Neutrophil (primary cell): ENCODE data around the gene CACNA1C.

Experiments
- H3K27ac ChIP-seq: fragments of 200-600 bp; sonication (generic); 2 replicates; pipeline ENCODE4 v1.5.1; 2016; ENCODE audit warnings: mild to moderate bottlenecking, moderate library complexity
- H3K27me3 ChIP-seq: fragments of 200-600 bp; sonication (generic); 2 replicates; pipeline ENCODE4 v1.6.0; 2016; ENCODE audit warnings: mild to moderate bottlenecking
- H3K36me3 ChIP-seq: fragments of 200-600 bp; sonication (generic); 2 replicates; pipeline ENCODE4 v1.5.1; 2017
- H3K4me1 ChIP-seq, 2 experiments: fragments of 200-600 bp in 1 of 2; sonication (generic) in 1 of 2; 1 replicate in 1 of 2; 2 replicates in 1 of 2; pipeline versions ENCODE4 v1.5.1 to v1.6.1; 2013 to 2016; ENCODE audit warnings: low read depth in 1 of 2, low read length in 1 of 2, mild to moderate bottlenecking in 1 of 2, moderate library complexity in 1 of 2; ENCODE audit not compliant: control insufficient read depth in 1 of 2, insufficient read depth in 1 of 2
- H3K4me3 ChIP-seq, 2 experiments: fragments of 200-600 bp in 1 of 2; sonication (generic) in 1 of 2; 1 replicate in 1 of 2; 2 replicates in 1 of 2; pipeline ENCODE4 v1.5.1; 2013 to 2016; ENCODE audit warnings: low read depth in 1 of 2, low read length in 1 of 2, mild to moderate bottlenecking in 1 of 2, moderate library complexity in 1 of 2
- H3K9me3 ChIP-seq: fragments of 200-600 bp; sonication (generic); 2 replicates; pipeline ENCODE4 v1.5.1; 2016
- TF ChIP-seq, protein P1 (sequence below): fragments of 200-600 bp; sonication (generic); IDR thresholded peaks from 2 replicates; pipeline ENCODE4 v1.5.1; 2016; ENCODE audit warnings: antibody characterized with exemption

The CACNA1C gene

DNA sequence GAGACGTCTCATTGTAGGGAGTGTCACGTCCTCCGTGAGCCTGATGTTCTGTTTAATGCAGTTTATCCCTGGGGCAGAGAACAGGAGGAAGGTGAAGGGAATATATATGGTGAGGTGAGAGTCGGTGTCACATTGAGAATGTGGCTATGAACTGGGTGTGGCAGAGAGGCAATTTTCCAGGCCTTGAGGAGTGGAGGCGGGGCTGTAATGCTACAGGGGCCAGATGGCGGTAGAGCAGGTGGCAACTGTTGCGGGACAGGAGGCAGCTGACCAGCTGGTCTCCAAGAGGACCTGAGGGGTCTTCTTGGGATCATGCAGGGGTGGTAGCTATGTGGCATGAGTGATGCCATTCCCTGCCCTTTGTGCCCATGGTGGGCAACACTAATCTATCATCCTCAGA is 59.6 kb downstream of the CACNA1C start:
- TF ChIP-seq, protein P1, sequence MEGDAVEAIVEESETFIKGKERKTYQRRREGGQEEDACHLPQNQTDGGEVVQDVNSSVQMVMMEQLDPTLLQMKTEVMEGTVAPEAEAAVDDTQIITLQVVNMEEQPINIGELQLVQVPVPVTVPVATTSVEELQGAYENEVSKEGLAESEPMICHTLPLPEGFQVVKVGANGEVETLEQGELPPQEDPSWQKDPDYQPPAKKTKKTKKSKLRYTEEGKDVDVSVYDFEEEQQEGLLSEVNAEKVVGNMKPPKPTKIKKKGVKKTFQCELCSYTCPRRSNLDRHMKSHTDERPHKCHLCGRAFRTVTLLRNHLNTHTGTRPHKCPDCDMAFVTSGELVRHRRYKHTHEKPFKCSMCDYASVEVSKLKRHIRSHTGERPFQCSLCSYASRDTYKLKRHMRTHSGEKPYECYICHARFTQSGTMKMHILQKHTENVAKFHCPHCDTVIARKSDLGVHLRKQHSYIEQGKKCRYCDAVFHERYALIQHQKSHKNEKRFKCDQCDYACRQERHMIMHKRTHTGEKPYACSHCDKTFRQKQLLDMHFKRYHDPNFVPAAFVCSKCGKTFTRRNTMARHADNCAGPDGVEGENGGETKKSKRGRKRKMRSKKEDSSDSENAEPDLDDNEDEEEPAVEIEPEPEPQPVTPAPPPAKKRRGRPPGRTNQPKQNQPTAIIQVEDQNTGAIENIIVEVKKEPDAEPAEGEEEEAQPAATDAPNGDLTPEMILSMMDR, result no peak
- no peak overlapping the region for H3K27ac ChIP-seq
- H3K4me1 ChIP-seq, result no peaks in the 10 kb centered on the region
- no peak overlapping the region for H3K4me3 ChIP-seq
- H3K36me3 ChIP-seq, result no peaks in the 10 kb centered on the region
- H3K9me3 ChIP-seq, result no peaks in the 10 kb centered on the region
- no peaks in the 10 kb centered on the region for H3K27me3 ChIP-seq

DNA sequence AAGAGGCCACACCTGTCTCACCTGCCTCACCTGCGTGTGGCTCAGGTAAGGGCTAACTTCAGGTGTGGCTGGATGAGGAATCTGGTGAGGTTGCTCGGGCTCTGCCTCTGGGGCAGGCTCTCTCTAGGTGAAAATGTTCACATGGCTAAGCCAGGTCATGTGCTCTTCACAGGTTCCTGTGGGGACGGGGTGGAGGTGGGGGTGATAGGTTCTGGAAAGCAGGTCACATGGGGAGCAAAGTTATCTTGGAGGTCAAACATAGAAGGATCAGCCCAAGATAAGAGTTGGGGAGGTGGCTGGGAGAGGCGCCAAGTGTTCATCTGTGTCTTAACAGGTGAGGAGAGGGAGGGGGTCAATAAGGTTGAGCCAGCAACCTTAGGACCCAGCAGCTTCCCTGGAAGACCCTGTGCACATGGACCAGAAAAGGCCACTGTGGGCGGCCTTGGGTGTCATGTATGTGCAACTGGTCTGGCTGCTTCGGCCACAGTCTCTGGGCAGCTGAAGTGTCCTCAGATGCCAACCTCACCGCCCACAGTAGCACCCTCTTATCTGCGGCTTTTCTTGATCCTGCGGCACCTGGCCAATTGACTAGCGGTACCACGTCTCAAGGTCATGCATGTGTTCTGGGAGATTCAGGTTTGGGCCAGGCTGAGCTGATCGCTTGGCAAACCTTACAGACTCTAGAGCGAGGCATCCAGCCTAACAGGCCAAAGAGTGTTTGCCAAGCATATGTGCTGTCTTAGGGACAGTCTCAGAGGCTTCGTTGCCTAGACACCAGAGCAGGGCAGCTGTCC is 60.5 kb downstream of the CACNA1C start:
- H3K36me3 ChIP-seq, result no peaks in the 10 kb centered on the region

DNA sequence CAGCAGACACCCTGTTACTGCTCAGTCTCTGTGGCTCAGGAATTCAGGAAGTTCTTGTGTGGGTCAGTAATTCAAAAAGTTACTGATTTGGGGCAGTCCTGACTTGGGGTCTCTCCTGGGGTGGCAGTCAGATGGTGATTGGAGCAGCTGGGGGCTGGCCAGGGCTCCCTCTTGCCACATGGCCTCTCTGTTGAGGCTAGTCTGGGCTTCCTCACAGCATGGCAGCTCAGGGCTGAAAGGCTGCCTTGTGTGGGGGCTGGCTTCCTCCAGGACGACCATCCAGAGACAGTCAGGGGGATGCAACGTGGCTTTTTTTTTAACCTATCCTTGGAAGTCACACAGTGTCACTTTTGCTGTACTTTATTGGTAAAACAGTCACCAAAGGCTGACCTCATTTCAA is 61.3 kb downstream of the CACNA1C start:
- Histone ChIP-seq H3K27me3 (no peaks in the 10 kb centered on the region), H3K9me3 (no peaks in the 10 kb centered on the region), H3K36me3 (no peaks in the 10 kb centered on the region), H3K27ac (no peak overlapping the region), H3K4me1 (no peaks in the 10 kb centered on the region), H3K4me3 (no peak overlapping the region)
- TF ChIP-seq, protein P1, result no peak

More for the DNA sequence above, 60.5 kb downstream of the CACNA1C start:
- TF ChIP-seq, protein P1, result no peak
- Histone ChIP-seq H3K27ac (no peak overlapping the region), H3K4me3 (no peak overlapping the region), H3K9me3 (no peaks in the 10 kb centered on the region), H3K27me3 (no peaks in the 10 kb centered on the region), H3K4me1 (no peaks in the 10 kb centered on the region)

DNA sequence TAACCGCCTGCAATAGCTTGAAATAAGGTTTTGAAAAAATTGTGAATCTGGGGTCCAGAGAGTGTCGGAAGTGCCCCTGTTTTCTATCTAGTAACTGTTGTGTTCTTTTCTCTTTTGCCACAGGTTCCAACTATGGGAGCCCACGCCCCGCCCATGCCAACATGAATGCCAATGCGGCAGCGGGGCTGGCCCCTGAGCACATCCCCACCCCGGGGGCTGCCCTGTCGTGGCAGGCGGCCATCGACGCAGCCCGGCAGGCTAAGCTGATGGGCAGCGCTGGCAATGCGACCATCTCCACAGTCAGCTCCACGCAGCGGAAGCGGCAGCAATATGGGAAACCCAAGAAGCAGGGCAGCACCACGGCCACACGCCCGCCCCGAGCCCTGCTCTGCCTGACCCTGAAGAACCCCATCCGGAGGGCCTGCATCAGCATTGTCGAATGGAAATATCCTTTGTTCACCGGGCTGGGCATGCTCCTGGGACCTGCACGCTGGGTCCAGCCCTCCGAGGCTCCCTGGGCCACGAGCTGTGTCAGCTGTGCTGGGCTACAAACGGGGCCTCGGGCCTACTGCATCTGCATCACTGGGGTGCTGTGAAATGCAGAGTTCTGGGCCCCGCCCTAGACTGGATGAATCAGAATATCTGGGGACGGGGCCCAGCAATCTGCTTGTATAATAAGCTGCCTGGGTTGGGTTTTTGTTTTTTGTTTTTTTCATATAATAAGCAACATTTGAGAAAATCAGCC is 62.5 kb downstream of the CACNA1C start:
- Histone ChIP-seq H3K27ac (no peak overlapping the region), H3K4me1 (no peaks in the 10 kb centered on the region), H3K36me3 (no peaks in the 10 kb centered on the region), H3K9me3 (no peaks in the 10 kb centered on the region), H3K4me3 (no peak overlapping the region), H3K27me3 (no peaks in the 10 kb centered on the region)
- TF ChIP-seq, protein P1, result no peak

DNA sequence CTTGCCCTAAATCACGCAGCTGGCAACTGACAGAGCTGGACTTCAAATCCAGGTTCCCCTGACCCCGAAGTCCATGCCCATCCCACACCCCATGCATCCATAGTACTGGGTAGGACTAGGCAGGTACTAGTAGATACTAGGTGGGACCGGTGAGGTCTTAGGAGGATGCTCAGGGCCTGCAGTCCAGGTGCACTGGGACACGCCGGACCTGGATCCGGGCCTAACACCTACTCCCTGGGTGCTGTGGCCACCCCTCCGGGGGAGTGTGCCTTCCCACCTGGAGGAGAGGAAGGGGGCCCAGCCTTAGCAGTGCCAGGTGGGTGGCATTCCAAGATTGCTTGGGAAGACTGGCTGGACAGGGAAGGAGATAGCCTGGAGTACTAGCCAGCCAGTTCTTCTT is 64.8 kb downstream of the CACNA1C start:
- Histone ChIP-seq H3K27ac (no peak overlapping the region), H3K27me3 (no peaks in the 10 kb centered on the region), H3K4me1 (no peaks in the 10 kb centered on the region), H3K4me3 (no peak overlapping the region), H3K36me3 (no peaks in the 10 kb centered on the region), H3K9me3 (no peaks in the 10 kb centered on the region)
- TF ChIP-seq, protein P1, result no peak
